A549 (cell line): ENCODE results near the gene MAN1C1. TPM values are rescaled to one million over a fixed set of nuclear protein-coding genes. Genes with fewer than 3 reads are reported as not detected.

ENCODE experiments used
- ATAC-seq, 2 experiments: fragments of 200-7000 bp in 1 of 2; fragments of >200 bp in 1 of 2; cut with Nextera tagmentation in 1 of 2; cut with Tn5 transposase in 1 of 2; 3 replicates each; pipeline versions ENCODE4 v1.8.0 to v1.9.1; 2018 to 2020; ENCODE audit warnings: mild to moderate bottlenecking in 1 of 2, moderate library complexity in 1 of 2
- CTCF ChIA-PET: fragments of 300-600 bp; sonication (Branson Sonifier 250); formaldehyde crosslinking; extraction: SDS; loops from one replicate; lab custom pipeline; 2021; ENCODE audit warnings: antibody characterized with exemption, inconsistent platforms; lab: Yijun Ruan, JAX
- POLR2A ChIA-PET: fragments of 350-600 bp; formaldehyde crosslinking; extraction: SDS; loops from one replicate; lab custom pipeline; 2021; ENCODE audit warnings: antibody characterized with exemption, inconsistent platforms; lab: Yijun Ruan, JAX
- DNase-seq, 2 experiments: peaks; one replicate each; pipeline versions ENCODE4 v3.0.0 to v3.0.0-alpha.2; 2011 to 2016; ENCODE audit warnings: low read depth in 1 of 2, low spot score in 1 of 2
- FAIRE-seq: peaks from 2 replicates; lab custom pipeline; 2011; peaks lifted over from hg19 to GRCh38; lab: Jason Lieb, UNC
- H3K27ac ChIP-seq, 2 experiments: fragments of >200 bp; sonication (Bioruptor Twin); formaldehyde crosslinking; 3 replicates each; pipeline ENCODE4 v1.5.1; 2016 to 2017
- H3K4me1 ChIP-seq: fragments of >200 bp; sonication (Bioruptor Twin); formaldehyde crosslinking; 3 replicates; pipeline ENCODE4 v1.6.1; 2016
- H3K4me2 ChIP-seq: fragments of >200 bp; sonication (Bioruptor Twin); formaldehyde crosslinking; 3 replicates; pipeline ENCODE4 v1.6.1; 2016
- H3K4me3 ChIP-seq: fragments of >200 bp; sonication (Bioruptor Twin); formaldehyde crosslinking; 3 replicates; pipeline ENCODE4 v1.5.1; 2016
- H3K9me3 ChIP-seq: fragments of >200 bp; sonication (Bioruptor Twin); formaldehyde crosslinking; 3 replicates; pipeline ENCODE4 v1.6.1; 2016
- BHLHE40 ChIP-seq: IDR thresholded peaks from 2 replicates; pipeline ENCODE4 v1.6.1; 2012; ENCODE audit warnings: low read depth, low read length, inconsistent platforms
- CHD2 ChIP-seq: fragments of 150-350 bp; IDR thresholded peaks from 2 replicates; pipeline ENCODE4 v1.6.1; 2014; ENCODE audit warnings: low read length; ENCODE audit not compliant: partially characterized antibody
- CTCF ChIP-seq: fragments of >200 bp; sonication (Bioruptor Twin); formaldehyde crosslinking; IDR thresholded peaks from 3 replicates; pipeline ENCODE4 v1.5.1; 2016
- EP300 ChIP-seq, 2 experiments: fragments of >200 bp; sonication (Bioruptor Twin); formaldehyde crosslinking; IDR thresholded peaks; 2 replicates in 1 of 2; 3 replicates in 1 of 2; pipeline ENCODE4 v1.6.1; 2016 to 2017
- ESRRA ChIP-seq: fragments of 150-350 bp; IDR thresholded peaks from 2 replicates; pipeline ENCODE4 v1.6.1; 2014; ENCODE audit warnings: mild to moderate bottlenecking, low read length, borderline replicate concordance
- FOSB ChIP-seq: fragments of 250-450 bp; sonication (Bioruptor Pico); IDR thresholded peaks from 2 replicates; pipeline ENCODE4 v1.5.0; 2020; ENCODE audit warnings: mild to moderate bottlenecking, moderate library complexity
- HES2 ChIP-seq: fragments of >200 bp; sonication (Bioruptor Twin); formaldehyde crosslinking; IDR thresholded peaks from 2 replicates; pipeline ENCODE4 v1.6.1; 2016
- HOXA7 ChIP-seq: fragments of 250-450 bp; sonication (Bioruptor Pico); IDR thresholded peaks from 2 replicates; pipeline ENCODE4 v1.5.0; 2020; ENCODE audit warnings: mild to moderate bottlenecking, moderate library complexity
- HOXB13 ChIP-seq: fragments of 250-450 bp; sonication (Bioruptor Pico); IDR thresholded peaks from 2 replicates; pipeline ENCODE4 v1.5.0; 2020; ENCODE audit warnings: low read depth, mild to moderate bottlenecking, moderate library complexity
- HOXB5 ChIP-seq: fragments of 250-450 bp; sonication (Bioruptor Pico); IDR thresholded peaks from 2 replicates; pipeline ENCODE4 v1.5.0; 2020; ENCODE audit warnings: mild to moderate bottlenecking, moderate library complexity
- JUNB ChIP-seq: fragments of >200 bp; sonication (Bioruptor Twin); formaldehyde crosslinking; IDR thresholded peaks from 2 replicates; pipeline ENCODE4 v1.6.1; 2016
- MAFK ChIP-seq: fragments of 450-650 bp; IDR thresholded peaks from 2 replicates; pipeline ENCODE4 v1.6.1; 2014; ENCODE audit not compliant: partially characterized antibody
- MAX ChIP-seq: IDR thresholded peaks from 2 replicates; pipeline ENCODE4 v1.6.1; 2012
- PBX3 ChIP-seq: IDR thresholded peaks from 2 replicates; pipeline ENCODE4 v1.6.1; 2012
- POLR2A ChIP-seq: IDR thresholded peaks from 2 replicates; pipeline ENCODE4 v1.6.1; 2012; ENCODE audit warnings: mild to moderate bottlenecking, low read length
- RNF2 ChIP-seq: fragments of 200-600 bp; sonication (generic); IDR thresholded peaks from 2 replicates; pipeline ENCODE4 v1.6.1; 2016; ENCODE audit warnings: low read depth, mild to moderate bottlenecking, antibody characterized with exemption, moderate library complexity, borderline replicate concordance
- SMC3 ChIP-seq: fragments of >200 bp; sonication (Bioruptor Twin); formaldehyde crosslinking; IDR thresholded peaks from 3 replicates; pipeline ENCODE4 v1.6.1; 2018; ENCODE audit warnings: inconsistent platforms
- SREBF2 ChIP-seq: fragments of 450-650 bp; IDR thresholded peaks from 2 replicates; pipeline ENCODE4 v1.6.1; 2014; ENCODE audit warnings: mild to moderate bottlenecking, moderate library complexity
- ZFP36 ChIP-seq: fragments of 450-650 bp; IDR thresholded peaks from 2 replicates; pipeline ENCODE4 v1.6.1; 2014; ENCODE audit warnings: borderline replicate concordance; ENCODE audit not compliant: partially characterized antibody
- WGBS: methylation state at CpG from one replicate; pipeline ENCODE4 v1.1.6; 2017; ENCODE audit errors: missing lambda C conversion rate; 5-methylcytosine and 5-hydroxymethylcytosine counted together
- polyA plus RNA-seq, 4 experiments: library from polyadenylated mRNA; depleted of rRNA in 3 of 4; stranded (reverse); fragments of >200 nt; fragmentation: RNase III in 1 of 4; extraction: RNeasy Plus Mini Kit Qiagen cat#74134 plus additional on column Dnase treatment in 1 of 4; gene quantifications; 2 replicates in 3 of 4; 3 replicates in 1 of 4; pipeline ENCODE4 v1.2.3, GENCODE V29; 2011 to 2017
- TF ChIP-seq, protein P1 (sequence below): fragments of >200 bp; sonication (Bioruptor Twin); formaldehyde crosslinking; IDR thresholded peaks from 3 replicates; pipeline ENCODE4 v1.6.1; 2016
- TF ChIP-seq, protein P2 (sequence below): fragments of 200-600 bp; sonication (generic); IDR thresholded peaks from 2 replicates; pipeline ENCODE4 v1.6.1; 2016; ENCODE audit warnings: antibody characterized with exemption, mild to moderate bottlenecking, moderate library complexity

MAN1C1 gene
- polyA plus RNA-seq, 2 of the 4 experiments (the other 2 are of a cell fraction) = 0.22 to 0.27 TPM

DNA sequence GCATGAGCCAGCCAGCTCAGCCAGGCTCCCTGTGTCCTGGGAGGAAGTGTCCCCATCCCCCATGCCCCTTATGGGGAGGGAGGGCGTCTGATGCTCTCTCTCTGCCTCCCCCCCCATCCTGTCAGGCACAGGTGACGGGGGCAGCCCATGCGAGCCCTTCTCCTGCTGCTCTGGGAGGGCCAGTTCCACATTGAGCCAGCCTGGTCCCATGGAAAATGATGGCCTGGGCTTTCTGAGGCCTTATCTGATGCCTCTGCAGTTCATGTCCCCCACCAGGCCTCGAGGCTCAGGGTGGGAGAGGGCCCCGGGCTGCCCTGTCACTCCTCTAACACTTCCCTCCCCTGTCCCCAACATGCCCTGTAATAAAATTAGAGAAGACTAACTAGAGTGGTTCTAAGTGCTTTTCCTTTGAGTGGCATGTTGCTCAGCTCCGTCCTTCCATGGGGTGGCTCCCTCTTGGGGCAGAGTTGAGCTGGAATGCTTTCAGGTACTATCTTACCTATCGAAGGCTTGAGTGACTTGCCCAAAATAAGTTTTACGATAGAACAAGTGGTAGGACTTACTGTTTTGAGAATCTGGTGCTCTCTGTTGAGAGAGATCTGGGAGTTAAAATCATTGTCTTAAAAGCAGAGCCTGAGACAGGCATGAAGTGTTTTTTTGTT is 201.4 kb downstream of the MAN1C1 start (continued):
- TF ChIP-seq ZFP36 (no peak), ESRRA (no peak), FOSB (CRISPR knock-in tag) (no peak), RNF2 (no peak), JUNB (no peak)

GRCh38 chr1:25818569-25818968 is 202.0 kb downstream of the MAN1C1 start:
- 74% methylated on average over 5 of the region's 6 CpGs for WGBS

GRCh38 chr1:25819491-25820246 is 203.1 kb downstream of the MAN1C1 start, which contains the start of gene MTFR1L:
MTFR1L (plus strand) TSS chr1:25819954; CDS start chr1:25823105, 3,151 bp downstream.
- FAIRE-seq (no peak), ATAC-seq (peak; percentile 86 to 95), DNase-seq (peak; percentile 68 to 86)
- H3K4me2 ChIP-seq = peak within 1 kb of the TSS; percentile 83
- H3K27ac ChIP-seq = peak within 1 kb of the TSS; percentile 89
- H3K4me3 ChIP-seq = peak within 1 kb of the TSS; percentile 81
- peaks cover 13% of the 10 kb centered on the region for H3K4me1 ChIP-seq
- POLR2A ChIA-PET = interaction anchor here (0.5 to 1.3 kb wide), 6 partner anchors 10 to 1444 kb away, joined by 3 to 4 read pairs (median 3); partner anchors contain the start of gene RSRP1
- WGBS = 6% methylated on average over 9 of the region's 64 CpGs
- CTCF ChIA-PET = interaction anchor here (0.6 to 1.7 kb wide), 6 partner anchors 9 to 75 kb away, joined by 3 to 7 read pairs (median 4); no protein-coding TSS in a partner anchor
- H3K9me3 ChIP-seq = no peaks in the 10 kb centered on the region
- peak; percentile 89 for TF ChIP-seq CHD2
- no peak for TF ChIP-seq SREBF2
- no peak for TF ChIP-seq ESRRA
- no peak for TF ChIP-seq EP300 (IDR thresholded peaks at IDR 0.05)
- no peak for TF ChIP-seq HES2
- TF ChIP-seq MAX = peak; percentile 45
- TF ChIP-seq SMC3 = no peak
- TF ChIP-seq, protein P1, sequence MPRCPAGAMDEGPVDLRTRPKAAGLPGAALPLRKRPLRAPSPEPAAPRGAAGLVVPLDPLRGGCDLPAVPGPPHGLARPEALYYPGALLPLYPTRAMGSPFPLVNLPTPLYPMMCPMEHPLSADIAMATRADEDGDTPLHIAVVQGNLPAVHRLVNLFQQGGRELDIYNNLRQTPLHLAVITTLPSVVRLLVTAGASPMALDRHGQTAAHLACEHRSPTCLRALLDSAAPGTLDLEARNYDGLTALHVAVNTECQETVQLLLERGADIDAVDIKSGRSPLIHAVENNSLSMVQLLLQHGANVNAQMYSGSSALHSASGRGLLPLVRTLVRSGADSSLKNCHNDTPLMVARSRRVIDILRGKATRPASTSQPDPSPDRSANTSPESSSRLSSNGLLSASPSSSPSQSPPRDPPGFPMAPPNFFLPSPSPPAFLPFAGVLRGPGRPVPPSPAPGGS = peak; percentile 39; the same call in 1 of the 3 replicates
- no peak for TF ChIP-seq HOXA7 (CRISPR knock-in tag)
- no peak for TF ChIP-seq HOXB5 (CRISPR knock-in tag)
- no peak for TF ChIP-seq BHLHE40
- TF ChIP-seq, protein P2, sequence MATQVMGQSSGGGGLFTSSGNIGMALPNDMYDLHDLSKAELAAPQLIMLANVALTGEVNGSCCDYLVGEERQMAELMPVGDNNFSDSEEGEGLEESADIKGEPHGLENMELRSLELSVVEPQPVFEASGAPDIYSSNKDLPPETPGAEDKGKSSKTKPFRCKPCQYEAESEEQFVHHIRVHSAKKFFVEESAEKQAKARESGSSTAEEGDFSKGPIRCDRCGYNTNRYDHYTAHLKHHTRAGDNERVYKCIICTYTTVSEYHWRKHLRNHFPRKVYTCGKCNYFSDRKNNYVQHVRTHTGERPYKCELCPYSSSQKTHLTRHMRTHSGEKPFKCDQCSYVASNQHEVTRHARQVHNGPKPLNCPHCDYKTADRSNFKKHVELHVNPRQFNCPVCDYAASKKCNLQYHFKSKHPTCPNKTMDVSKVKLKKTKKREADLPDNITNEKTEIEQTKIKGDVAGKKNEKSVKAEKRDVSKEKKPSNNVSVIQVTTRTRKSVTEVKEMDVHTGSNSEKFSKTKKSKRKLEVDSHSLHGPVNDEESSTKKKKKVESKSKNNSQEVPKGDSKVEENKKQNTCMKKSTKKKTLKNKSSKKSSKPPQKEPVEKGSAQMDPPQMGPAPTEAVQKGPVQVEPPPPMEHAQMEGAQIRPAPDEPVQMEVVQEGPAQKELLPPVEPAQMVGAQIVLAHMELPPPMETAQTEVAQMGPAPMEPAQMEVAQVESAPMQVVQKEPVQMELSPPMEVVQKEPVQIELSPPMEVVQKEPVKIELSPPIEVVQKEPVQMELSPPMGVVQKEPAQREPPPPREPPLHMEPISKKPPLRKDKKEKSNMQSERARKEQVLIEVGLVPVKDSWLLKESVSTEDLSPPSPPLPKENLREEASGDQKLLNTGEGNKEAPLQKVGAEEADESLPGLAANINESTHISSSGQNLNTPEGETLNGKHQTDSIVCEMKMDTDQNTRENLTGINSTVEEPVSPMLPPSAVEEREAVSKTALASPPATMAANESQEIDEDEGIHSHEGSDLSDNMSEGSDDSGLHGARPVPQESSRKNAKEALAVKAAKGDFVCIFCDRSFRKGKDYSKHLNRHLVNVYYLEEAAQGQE = peak; percentile 93

More at GRCh38 chr1:25818569-25818968, 202.0 kb downstream of the MAN1C1 start:
- peaks cover 13% of the 10 kb centered on the region for H3K4me1 ChIP-seq
- H3K4me3 ChIP-seq = peak overlapping the region; percentile 81; the same call in 1 of the 3 replicates
- peak overlapping the region; percentile 89; a peak in 4 of 6 replicates for H3K27ac ChIP-seq
- DNase-seq = no peak
- ChIA-PET CTCF (interaction anchor here (1.0 to 1.7 kb wide), 2 partner anchors 76 to 180 kb away, joined by 3 to 7 read pairs; no protein-coding TSS in a partner anchor), POLR2A (no interaction called here)
- H3K4me2 ChIP-seq = peak overlapping the region; percentile 83
- TF ChIP-seq MAFK (no peak), JUNB (no peak), PBX3 (no peak), HOXB13 (CRISPR knock-in tag) (no peak), CTCF (no peak), POLR2A (no peak)
- FAIRE-seq = no peak
- H3K9me3 ChIP-seq = no peaks in the 10 kb centered on the region
- ATAC-seq = no peak
